HEK293 (cell line): ENCODE measurements around the gene GNMT.
"Not testable (repeated sequence)": the region's sequence is repeated elsewhere in the genome, so short reads cannot be mapped to it uniquely, and the experiment has no call there.

Experiments
- CTCF ChIA-PET: fragments of 350-600 bp; formaldehyde crosslinking; extraction: SDS; loops from one replicate; lab custom pipeline; 2021; ENCODE audit warnings: antibody characterized with exemption; lab: Yijun Ruan, JAX
- POLR2A ChIA-PET: fragments of 300-600 bp; formaldehyde crosslinking; extraction: SDS; loops from one replicate; lab custom pipeline; 2020; ENCODE audit warnings: antibody characterized with exemption, inconsistent platforms; lab: Yijun Ruan, JAX
- H3K27ac ChIP-seq: fragments of 200-500 bp; sonication (Bioruptor generic); 2 replicates; pipeline ENCODE4 v1.5.1; 2014; ENCODE audit warnings: low read depth, low read length, control low read depth, inconsistent platforms; ENCODE audit errors: extremely low read depth
- H3K36me3 ChIP-seq, 2 experiments: fragments of 200-500 bp in 1 of 2; sonication (Bioruptor generic) in 1 of 2; 1 replicate in 1 of 2; 2 replicates in 1 of 2; pipeline ENCODE4 v1.5.1; 2014 to 2017; ENCODE audit warnings: inconsistent platforms in 2 of 2, low read length in 2 of 2; ENCODE audit not compliant: control insufficient read depth in 2 of 2, insufficient read depth in 1 of 2
- H3K4me1 ChIP-seq: fragments of 200-500 bp; sonication (Bioruptor generic); 2 replicates; pipeline ENCODE4 v1.5.1; 2014; ENCODE audit warnings: mild to moderate bottlenecking, low read length, inconsistent platforms; ENCODE audit not compliant: control insufficient read depth, insufficient read depth
- H3K4me3 ChIP-seq: 2 replicates; pipeline ENCODE4 v1.5.1; 2011; ENCODE audit warnings: low read depth, mild to moderate bottlenecking, control low read depth, low read length, moderate library complexity
- H3K9me3 ChIP-seq: fragments of 200-500 bp; sonication (Bioruptor generic); 2 replicates; pipeline ENCODE4 v1.5.1; 2014; ENCODE audit warnings: low read depth, low read length, inconsistent platforms; ENCODE audit not compliant: control insufficient read depth, insufficient read depth
- ZEB2 ChIP-seq: fragments of 450-650 bp; formaldehyde crosslinking; IDR thresholded peaks from 2 replicates; pipeline ENCODE4 v1.5.1; 2016; ENCODE audit warnings: missing biosample characterization, missing genetic modification characterization
- ZFP37 ChIP-seq: fragments of 450-650 bp; formaldehyde crosslinking; IDR thresholded peaks from 2 replicates; pipeline ENCODE4 v1.5.1; 2016; ENCODE audit warnings: missing biosample characterization, missing genetic modification characterization
- ZIC2 ChIP-seq: fragments of 450-650 bp; formaldehyde crosslinking; IDR thresholded peaks from 2 replicates; pipeline ENCODE4 v1.5.1; 2016; ENCODE audit warnings: missing biosample characterization, missing genetic modification characterization
- ZNF423 ChIP-seq: fragments of 450-650 bp; formaldehyde crosslinking; IDR thresholded peaks from 2 replicates; pipeline ENCODE4 v1.5.1; 2016; ENCODE audit warnings: missing biosample characterization, missing genetic modification characterization
- ZNF501 ChIP-seq: fragments of 450-650 bp; formaldehyde crosslinking; IDR thresholded peaks from 2 replicates; pipeline ENCODE4 v1.5.1; 2016; ENCODE audit warnings: missing biosample characterization, missing genetic modification characterization
- ZNF558 ChIP-seq: fragments of 450-650 bp; formaldehyde crosslinking; IDR thresholded peaks from 2 replicates; pipeline ENCODE4 v1.5.1; 2016; ENCODE audit warnings: missing biosample characterization, missing genetic modification characterization
- ZNF768 ChIP-seq: fragments of 450-650 bp; formaldehyde crosslinking; IDR thresholded peaks from 2 replicates; pipeline ENCODE4 v1.5.1; 2018; ENCODE audit warnings: missing biosample characterization, mild to moderate bottlenecking, missing genetic modification characterization
- ZNF830 ChIP-seq: fragments of 450-650 bp; IDR thresholded peaks from 2 replicates; pipeline ENCODE4 v1.5.0; 2018; ENCODE audit warnings: missing biosample characterization, missing genetic modification characterization, low read depth, mild to moderate bottlenecking, moderate library complexity
- ZNF837 ChIP-seq: fragments of 450-650 bp; formaldehyde crosslinking; IDR thresholded peaks from 2 replicates; pipeline ENCODE4 v1.5.1; 2016; ENCODE audit warnings: missing biosample characterization, missing genetic modification characterization
- ZNF843 ChIP-seq: fragments of 450-650 bp; formaldehyde crosslinking; IDR thresholded peaks from 2 replicates; pipeline ENCODE4 v1.5.1; 2016; ENCODE audit warnings: missing biosample characterization, missing genetic modification characterization
- TF ChIP-seq, protein P1 (sequence below): fragments of 450-650 bp; formaldehyde crosslinking; IDR thresholded peaks from 2 replicates; pipeline ENCODE4 v1.5.1; 2016; ENCODE audit warnings: missing biosample characterization, missing genetic modification characterization
- TF ChIP-seq, protein P2 (sequence below): fragments of 450-650 bp; formaldehyde crosslinking; IDR thresholded peaks from 2 replicates; pipeline ENCODE4 v1.5.1; 2016; ENCODE audit warnings: missing biosample characterization, missing genetic modification characterization
- TF ChIP-seq, protein P3 (sequence below): fragments of 450-650 bp; formaldehyde crosslinking; IDR thresholded peaks from 2 replicates; pipeline ENCODE4 v1.5.1; 2016; ENCODE audit warnings: missing biosample characterization, missing genetic modification characterization
- TF ChIP-seq, protein P4 (sequence below): fragments of 450-650 bp; formaldehyde crosslinking; IDR thresholded peaks from 2 replicates; pipeline ENCODE4 v1.5.1; 2016; ENCODE audit warnings: missing biosample characterization, missing genetic modification characterization

GNMT gene

DNA sequence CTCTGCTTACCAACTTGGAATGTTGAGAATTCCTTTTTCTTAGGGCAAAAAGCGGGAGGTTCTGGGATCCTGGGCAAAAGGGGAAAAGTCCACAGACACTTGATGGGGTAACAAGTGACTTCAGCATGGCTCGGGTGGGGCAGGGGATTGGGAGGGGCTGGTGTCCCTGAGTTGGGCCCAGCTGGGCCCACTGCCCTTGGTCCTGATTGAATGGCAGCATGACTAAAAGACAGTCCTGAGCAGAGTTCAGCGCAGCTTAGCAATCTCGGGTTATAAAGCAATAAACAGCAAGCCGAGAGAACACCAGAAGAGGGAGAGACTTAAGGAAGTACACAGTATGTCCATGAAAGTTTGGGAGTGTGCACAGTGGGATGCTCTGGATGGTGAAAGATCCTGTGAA, 29.4 kb downstream of the GNMT start:
- TF ChIP-seq, protein P1, sequence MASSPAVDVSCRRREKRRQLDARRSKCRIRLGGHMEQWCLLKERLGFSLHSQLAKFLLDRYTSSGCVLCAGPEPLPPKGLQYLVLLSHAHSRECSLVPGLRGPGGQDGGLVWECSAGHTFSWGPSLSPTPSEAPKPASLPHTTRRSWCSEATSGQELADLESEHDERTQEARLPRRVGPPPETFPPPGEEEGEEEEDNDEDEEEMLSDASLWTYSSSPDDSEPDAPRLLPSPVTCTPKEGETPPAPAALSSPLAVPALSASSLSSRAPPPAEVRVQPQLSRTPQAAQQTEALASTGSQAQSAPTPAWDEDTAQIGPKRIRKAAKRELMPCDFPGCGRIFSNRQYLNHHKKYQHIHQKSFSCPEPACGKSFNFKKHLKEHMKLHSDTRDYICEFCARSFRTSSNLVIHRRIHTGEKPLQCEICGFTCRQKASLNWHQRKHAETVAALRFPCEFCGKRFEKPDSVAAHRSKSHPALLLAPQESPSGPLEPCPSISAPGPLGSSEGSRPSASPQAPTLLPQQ (tag by site-specific recombination) = no peak
- TF ChIP-seq, protein P2, sequence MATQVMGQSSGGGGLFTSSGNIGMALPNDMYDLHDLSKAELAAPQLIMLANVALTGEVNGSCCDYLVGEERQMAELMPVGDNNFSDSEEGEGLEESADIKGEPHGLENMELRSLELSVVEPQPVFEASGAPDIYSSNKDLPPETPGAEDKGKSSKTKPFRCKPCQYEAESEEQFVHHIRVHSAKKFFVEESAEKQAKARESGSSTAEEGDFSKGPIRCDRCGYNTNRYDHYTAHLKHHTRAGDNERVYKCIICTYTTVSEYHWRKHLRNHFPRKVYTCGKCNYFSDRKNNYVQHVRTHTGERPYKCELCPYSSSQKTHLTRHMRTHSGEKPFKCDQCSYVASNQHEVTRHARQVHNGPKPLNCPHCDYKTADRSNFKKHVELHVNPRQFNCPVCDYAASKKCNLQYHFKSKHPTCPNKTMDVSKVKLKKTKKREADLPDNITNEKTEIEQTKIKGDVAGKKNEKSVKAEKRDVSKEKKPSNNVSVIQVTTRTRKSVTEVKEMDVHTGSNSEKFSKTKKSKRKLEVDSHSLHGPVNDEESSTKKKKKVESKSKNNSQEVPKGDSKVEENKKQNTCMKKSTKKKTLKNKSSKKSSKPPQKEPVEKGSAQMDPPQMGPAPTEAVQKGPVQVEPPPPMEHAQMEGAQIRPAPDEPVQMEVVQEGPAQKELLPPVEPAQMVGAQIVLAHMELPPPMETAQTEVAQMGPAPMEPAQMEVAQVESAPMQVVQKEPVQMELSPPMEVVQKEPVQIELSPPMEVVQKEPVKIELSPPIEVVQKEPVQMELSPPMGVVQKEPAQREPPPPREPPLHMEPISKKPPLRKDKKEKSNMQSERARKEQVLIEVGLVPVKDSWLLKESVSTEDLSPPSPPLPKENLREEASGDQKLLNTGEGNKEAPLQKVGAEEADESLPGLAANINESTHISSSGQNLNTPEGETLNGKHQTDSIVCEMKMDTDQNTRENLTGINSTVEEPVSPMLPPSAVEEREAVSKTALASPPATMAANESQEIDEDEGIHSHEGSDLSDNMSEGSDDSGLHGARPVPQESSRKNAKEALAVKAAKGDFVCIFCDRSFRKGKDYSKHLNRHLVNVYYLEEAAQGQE = peak; percentile 33; the same call in 1 of the 2 replicates

DNA sequence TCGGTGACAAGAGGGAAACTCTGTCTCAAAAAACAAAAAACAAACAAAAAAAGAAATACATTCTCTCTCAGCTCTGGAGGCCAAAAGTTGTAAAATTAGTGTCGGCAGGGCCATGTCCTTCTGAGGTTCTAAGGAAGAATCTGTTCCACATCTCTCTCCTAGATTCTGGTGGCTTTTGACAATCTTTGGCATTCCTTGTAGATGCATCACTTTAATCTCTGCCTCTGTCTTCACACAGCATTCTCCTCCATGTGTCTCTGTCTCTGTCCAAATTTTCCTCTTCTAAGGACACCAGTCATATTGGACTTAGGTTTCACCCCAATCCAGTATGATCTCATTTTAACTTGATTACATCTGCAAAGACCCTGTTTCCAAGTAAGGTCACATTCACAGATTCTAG, 32.9 kb downstream of the GNMT start:
- Histone ChIP-seq H3K4me1 (no peaks in the 10 kb centered on the region), H3K4me3 (no peak overlapping the region), H3K9me3 (no peaks in the 10 kb centered on the region), H3K36me3 (peaks cover 7 to 37% of the 10 kb centered on the region in 2 experiments; a peak in 2 of 3 replicates), H3K27ac (no peak overlapping the region)
- POLR2A ChIA-PET = interaction anchor here (1.3 to 8.3 kb wide), 3 partner anchors 9 to 60 kb away, joined by 5 to 31 read pairs (median 7); partner anchors contain the start of genes CUL7, PEX6 and PPP2R5D
- CTCF ChIA-PET = interaction anchor here (0.8 kb wide), 1 partner anchor 144 kb away, joined by 3 read pairs; no protein-coding TSS in a partner anchor
- TF ChIP-seq ZNF830 (tag by site-specific recombination) (no peak), ZNF843 (tag by site-specific recombination) (no peak), ZIC2 (tag by site-specific recombination) (no peak), ZNF558 (tag by site-specific recombination) (no peak), ZNF768 (tag by site-specific recombination) (no peak), ZFP37 (tag by site-specific recombination) (no peak), ZNF501 (tag by site-specific recombination) (no peak), ZNF423 (tag by site-specific recombination) (no peak), ZEB2 (tag by site-specific recombination) (no peak), ZNF837 (no peak)
- TF ChIP-seq, protein P3, sequence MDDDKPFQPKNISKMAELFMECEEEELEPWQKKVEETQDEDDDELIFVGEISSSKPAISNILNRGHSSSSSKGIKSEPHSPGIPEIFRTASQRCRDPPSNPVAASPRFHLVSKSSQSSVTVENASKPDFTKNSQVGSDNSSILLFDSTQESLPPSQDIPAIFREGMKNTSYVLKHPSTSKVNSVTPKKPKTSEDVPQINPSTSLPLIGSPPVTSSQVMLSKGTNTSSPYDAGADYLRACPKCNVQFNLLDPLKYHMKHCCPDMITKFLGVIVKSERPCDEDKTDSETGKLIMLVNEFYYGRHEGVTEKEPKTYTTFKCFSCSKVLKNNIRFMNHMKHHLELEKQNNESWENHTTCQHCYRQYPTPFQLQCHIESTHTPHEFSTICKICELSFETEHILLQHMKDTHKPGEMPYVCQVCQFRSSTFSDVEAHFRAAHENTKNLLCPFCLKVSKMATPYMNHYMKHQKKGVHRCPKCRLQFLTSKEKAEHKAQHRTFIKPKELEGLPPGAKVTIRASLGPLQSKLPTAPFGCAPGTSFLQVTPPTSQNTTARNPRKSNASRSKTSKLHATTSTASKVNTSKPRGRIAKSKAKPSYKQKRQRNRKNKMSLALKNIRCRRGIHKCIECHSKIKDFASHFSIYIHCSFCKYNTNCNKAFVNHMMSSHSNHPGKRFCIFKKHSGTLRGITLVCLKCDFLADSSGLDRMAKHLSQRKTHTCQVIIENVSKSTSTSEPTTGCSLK = no peak

More for the DNA sequence above, 29.4 kb downstream of the GNMT start:
- Histone ChIP-seq H3K4me3 (no peak overlapping the region), H3K4me1 (no peaks in the 10 kb centered on the region), H3K9me3 (no peaks in the 10 kb centered on the region), H3K36me3 (peaks cover 7 to 56% of the 10 kb centered on the region in 2 experiments; a peak in 2 of 3 replicates), H3K27ac (no peak overlapping the region)
- ChIA-PET POLR2A (interaction anchor here (0.9 to 8.3 kb wide), 2 partner anchors 11 to 31 kb away, joined by 7 to 31 read pairs; partner anchors contain the start of genes PEX6 and RRP36), CTCF (interaction anchor here (0.7 to 1.7 kb wide), 2 partner anchors 88 to 279 kb away, joined by 3 read pairs; no protein-coding TSS in a partner anchor)

DNA sequence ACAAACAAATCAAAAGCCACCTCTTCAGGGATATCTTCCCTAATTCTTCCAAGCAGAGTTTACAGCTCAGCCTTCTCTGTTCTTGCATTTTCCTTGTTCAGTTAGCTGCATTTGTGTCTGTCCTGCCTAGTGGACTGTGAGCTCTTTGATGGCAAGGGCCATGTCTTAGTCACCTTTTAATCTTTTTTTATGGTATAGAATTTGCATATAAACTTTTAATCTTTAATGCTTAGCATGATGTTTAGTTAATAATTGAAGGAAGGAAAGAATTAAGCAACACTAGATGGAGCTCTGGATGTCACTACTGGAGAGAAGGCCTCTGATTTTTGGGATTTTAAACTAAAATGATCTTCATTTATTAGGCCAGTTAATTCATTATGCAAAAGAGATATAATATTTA, 36.0 kb downstream of the GNMT start:
- CTCF ChIA-PET = interaction anchor here (0.6 to 2.7 kb wide), 8 partner anchors 10 to 512 kb away, joined by 3 to 10 read pairs (median 4); partner anchors contain the start of gene PPP2R5D
- H3K27ac ChIP-seq = no peak overlapping the region
- H3K9me3 ChIP-seq = no peaks in the 10 kb centered on the region
- no peak overlapping the region for H3K4me3 ChIP-seq
- POLR2A ChIA-PET = interaction anchor here (0.8 to 8.3 kb wide), 7 partner anchors 9 to 78 kb away, joined by 3 to 31 read pairs (median 5); partner anchors contain the start of genes KLC4, KLHDC3, MEA1 and MRPL2
- TF ChIP-seq, protein P4, sequence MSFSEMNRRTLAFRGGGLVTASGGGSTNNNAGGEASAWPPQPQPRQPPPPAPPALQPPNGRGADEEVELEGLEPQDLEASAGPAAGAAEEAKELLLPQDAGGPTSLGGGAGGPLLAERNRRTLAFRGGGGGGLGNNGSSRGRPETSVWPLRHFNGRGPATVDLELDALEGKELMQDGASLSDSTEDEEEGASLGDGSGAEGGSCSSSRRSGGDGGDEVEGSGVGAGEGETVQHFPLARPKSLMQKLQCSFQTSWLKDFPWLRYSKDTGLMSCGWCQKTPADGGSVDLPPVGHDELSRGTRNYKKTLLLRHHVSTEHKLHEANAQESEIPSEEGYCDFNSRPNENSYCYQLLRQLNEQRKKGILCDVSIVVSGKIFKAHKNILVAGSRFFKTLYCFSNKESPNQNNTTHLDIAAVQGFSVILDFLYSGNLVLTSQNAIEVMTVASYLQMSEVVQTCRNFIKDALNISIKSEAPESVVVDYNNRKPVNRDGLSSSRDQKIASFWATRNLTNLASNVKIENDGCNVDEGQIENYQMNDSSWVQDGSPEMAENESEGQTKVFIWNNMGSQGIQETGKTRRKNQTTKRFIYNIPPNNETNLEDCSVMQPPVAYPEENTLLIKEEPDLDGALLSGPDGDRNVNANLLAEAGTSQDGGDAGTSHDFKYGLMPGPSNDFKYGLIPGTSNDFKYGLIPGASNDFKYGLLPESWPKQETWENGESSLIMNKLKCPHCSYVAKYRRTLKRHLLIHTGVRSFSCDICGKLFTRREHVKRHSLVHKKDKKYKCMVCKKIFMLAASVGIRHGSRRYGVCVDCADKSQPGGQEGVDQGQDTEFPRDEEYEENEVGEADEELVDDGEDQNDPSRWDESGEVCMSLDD (tag by site-specific recombination) = no peak
- no peak for TF ChIP-seq ZNF501 (tag by site-specific recombination)
- no peaks in the 10 kb centered on the region for H3K4me1 ChIP-seq
- peaks cover 7 to 16% of the 10 kb centered on the region in 2 experiments; a peak in 2 of 3 replicates for H3K36me3 ChIP-seq

DNA sequence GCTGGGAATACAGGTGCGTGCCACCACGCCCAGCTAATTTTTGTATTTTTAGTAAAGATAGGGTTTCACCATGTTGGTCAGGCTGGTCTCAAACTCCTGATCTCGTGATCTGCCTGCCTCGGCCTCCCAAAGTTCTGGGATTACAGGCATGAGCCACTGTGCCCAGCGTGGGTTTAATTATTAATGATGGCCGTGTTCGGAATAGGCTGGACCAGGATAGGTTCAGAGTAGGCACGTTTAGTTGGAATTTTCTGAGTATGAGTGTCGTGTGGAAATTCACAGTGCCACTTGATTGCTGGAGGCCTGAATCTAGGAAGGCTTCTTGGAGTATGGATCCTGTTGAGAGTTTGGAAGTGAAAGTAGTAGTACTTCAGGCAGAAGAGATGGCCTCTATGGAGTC, 37.7 kb downstream of the GNMT start:
- not testable (repeated sequence) for H3K27ac ChIP-seq
- ChIA-PET CTCF (interaction anchor here (1.0 to 2.1 kb wide), 3 partner anchors 71 to 146 kb away, joined by 3 to 6 read pairs (median 4); no protein-coding TSS in a partner anchor), POLR2A (interaction anchor here (1.0 to 8.3 kb wide), 5 partner anchors 13 to 19 kb away, joined by 3 to 31 read pairs (median 16); partner anchors contain the start of genes KLHDC3, MEA1, PEX6 and PPP2R5D)

More for the DNA sequence above, 37.7 kb downstream of the GNMT start:
- not testable (repeated sequence) for H3K4me1 ChIP-seq, H3K4me3 ChIP-seq, H3K9me3 ChIP-seq
- peaks cover 7 to 15% of the 10 kb centered on the region in 2 experiments; a peak in 2 of 3 replicates for H3K36me3 ChIP-seq
